H1 (cell line): Measurements from ENCODE around the gene EYA4. TPM values are rescaled to one million over a fixed set of nuclear protein-coding genes. Genes with fewer than 3 reads are reported as not detected.

Source experiments
- FOSL1 ChIP-seq: IDR thresholded peaks from 2 replicates; pipeline ENCODE4 v1.6.1; 2011; ENCODE audit warnings: mild to moderate bottlenecking, low read depth, low read length, moderate library complexity; ENCODE audit not compliant: insufficient read depth
- RAD21 ChIP-seq, 2 experiments: IDR thresholded peaks in 1 of 2; conservative IDR thresholded peaks in 1 of 2; 2 replicates each; pipeline ENCODE4 v1.6.1; 2011; ENCODE audit warnings: low read depth in 2 of 2, low read length in 2 of 2, improper control_type of control experiment in 1 of 2, inconsistent platforms in 1 of 2, mild to moderate bottlenecking in 1 of 2, moderate library complexity in 1 of 2
- SIX5 ChIP-seq: IDR thresholded peaks from 2 replicates; pipeline ENCODE4 v1.6.1; 2011; ENCODE audit warnings: mild to moderate bottlenecking, low read depth, low read length
- SRF ChIP-seq: IDR thresholded peaks from 2 replicates; pipeline ENCODE4 v1.6.1; 2011; ENCODE audit warnings: mild to moderate bottlenecking, low read depth, low read length, moderate library complexity
- ZNF274 ChIP-seq: IDR thresholded peaks from 2 replicates; pipeline ENCODE4 v1.7.0; 2012; ENCODE audit warnings: low read length, borderline replicate concordance; ENCODE audit errors: extremely low read depth
- polyA plus RNA-seq, 7 experiments: library from polyadenylated mRNA; depleted of rRNA in 3 of 7; stranded (reverse) in 5 of 7; unstranded in 2 of 7; fragments of >200 nt in 5 of 7; fragments of 200-250 nt in 2 of 7; gene quantifications; 1 replicate in 5 of 7; 2 replicates in 1 of 7; 4 replicates in 1 of 7; pipeline versions ENCODE4 v1.2.1 to v1.2.3, GENCODE V29; 2011 to 2013; ENCODE audit warnings: missing spikeins in 2 of 7, mixed read lengths in 2 of 7
- total RNA-seq: library from RNA; stranded (reverse); fragmentation: NEBNext Ultra II Directional; extraction: Animal tissue kit (Norgen Biotek cat#: 25700); gene quantifications from 2 replicates; pipeline ENCODE4 v1.2.1, GENCODE V29; 2021
- TF ChIP-seq, protein P1 (sequence below): fragments of 300-600 bp; sonication (generic); IDR thresholded peaks from 2 replicates; pipeline ENCODE4 v1.7.1; 2012; ENCODE audit warnings: low read length, moderate library complexity, mild to moderate bottlenecking, inconsistent platforms; ENCODE audit not compliant: insufficient replicate concordance

EYA4 gene
- total and polyA plus RNA-seq, 2 of the 8 experiments (the other 6 are each of a cell fraction or from before 2014, with no cell fraction given): 0.06 to 0.17 TPM

DNA sequence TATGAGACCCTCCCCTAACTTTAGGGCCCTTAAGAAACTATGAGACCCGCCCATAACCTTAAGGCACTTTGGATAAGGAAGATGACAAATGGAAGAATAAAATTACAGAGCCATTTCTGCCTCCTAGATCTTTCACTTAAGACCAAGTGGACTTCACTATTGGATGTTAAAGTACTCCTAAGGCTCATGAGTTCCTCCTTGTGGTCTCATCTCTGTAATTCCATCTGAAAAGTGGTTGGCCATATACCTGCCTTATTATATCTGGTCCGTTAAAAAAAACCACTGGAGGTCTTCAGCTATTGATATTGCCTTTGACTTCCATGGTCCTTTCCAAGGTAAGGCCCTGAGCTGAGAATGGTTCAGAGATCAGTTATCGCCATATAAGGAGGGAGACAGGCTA lies 310.3 kb downstream of the EYA4 start (continued):
- TF ChIP-seq, protein P1, sequence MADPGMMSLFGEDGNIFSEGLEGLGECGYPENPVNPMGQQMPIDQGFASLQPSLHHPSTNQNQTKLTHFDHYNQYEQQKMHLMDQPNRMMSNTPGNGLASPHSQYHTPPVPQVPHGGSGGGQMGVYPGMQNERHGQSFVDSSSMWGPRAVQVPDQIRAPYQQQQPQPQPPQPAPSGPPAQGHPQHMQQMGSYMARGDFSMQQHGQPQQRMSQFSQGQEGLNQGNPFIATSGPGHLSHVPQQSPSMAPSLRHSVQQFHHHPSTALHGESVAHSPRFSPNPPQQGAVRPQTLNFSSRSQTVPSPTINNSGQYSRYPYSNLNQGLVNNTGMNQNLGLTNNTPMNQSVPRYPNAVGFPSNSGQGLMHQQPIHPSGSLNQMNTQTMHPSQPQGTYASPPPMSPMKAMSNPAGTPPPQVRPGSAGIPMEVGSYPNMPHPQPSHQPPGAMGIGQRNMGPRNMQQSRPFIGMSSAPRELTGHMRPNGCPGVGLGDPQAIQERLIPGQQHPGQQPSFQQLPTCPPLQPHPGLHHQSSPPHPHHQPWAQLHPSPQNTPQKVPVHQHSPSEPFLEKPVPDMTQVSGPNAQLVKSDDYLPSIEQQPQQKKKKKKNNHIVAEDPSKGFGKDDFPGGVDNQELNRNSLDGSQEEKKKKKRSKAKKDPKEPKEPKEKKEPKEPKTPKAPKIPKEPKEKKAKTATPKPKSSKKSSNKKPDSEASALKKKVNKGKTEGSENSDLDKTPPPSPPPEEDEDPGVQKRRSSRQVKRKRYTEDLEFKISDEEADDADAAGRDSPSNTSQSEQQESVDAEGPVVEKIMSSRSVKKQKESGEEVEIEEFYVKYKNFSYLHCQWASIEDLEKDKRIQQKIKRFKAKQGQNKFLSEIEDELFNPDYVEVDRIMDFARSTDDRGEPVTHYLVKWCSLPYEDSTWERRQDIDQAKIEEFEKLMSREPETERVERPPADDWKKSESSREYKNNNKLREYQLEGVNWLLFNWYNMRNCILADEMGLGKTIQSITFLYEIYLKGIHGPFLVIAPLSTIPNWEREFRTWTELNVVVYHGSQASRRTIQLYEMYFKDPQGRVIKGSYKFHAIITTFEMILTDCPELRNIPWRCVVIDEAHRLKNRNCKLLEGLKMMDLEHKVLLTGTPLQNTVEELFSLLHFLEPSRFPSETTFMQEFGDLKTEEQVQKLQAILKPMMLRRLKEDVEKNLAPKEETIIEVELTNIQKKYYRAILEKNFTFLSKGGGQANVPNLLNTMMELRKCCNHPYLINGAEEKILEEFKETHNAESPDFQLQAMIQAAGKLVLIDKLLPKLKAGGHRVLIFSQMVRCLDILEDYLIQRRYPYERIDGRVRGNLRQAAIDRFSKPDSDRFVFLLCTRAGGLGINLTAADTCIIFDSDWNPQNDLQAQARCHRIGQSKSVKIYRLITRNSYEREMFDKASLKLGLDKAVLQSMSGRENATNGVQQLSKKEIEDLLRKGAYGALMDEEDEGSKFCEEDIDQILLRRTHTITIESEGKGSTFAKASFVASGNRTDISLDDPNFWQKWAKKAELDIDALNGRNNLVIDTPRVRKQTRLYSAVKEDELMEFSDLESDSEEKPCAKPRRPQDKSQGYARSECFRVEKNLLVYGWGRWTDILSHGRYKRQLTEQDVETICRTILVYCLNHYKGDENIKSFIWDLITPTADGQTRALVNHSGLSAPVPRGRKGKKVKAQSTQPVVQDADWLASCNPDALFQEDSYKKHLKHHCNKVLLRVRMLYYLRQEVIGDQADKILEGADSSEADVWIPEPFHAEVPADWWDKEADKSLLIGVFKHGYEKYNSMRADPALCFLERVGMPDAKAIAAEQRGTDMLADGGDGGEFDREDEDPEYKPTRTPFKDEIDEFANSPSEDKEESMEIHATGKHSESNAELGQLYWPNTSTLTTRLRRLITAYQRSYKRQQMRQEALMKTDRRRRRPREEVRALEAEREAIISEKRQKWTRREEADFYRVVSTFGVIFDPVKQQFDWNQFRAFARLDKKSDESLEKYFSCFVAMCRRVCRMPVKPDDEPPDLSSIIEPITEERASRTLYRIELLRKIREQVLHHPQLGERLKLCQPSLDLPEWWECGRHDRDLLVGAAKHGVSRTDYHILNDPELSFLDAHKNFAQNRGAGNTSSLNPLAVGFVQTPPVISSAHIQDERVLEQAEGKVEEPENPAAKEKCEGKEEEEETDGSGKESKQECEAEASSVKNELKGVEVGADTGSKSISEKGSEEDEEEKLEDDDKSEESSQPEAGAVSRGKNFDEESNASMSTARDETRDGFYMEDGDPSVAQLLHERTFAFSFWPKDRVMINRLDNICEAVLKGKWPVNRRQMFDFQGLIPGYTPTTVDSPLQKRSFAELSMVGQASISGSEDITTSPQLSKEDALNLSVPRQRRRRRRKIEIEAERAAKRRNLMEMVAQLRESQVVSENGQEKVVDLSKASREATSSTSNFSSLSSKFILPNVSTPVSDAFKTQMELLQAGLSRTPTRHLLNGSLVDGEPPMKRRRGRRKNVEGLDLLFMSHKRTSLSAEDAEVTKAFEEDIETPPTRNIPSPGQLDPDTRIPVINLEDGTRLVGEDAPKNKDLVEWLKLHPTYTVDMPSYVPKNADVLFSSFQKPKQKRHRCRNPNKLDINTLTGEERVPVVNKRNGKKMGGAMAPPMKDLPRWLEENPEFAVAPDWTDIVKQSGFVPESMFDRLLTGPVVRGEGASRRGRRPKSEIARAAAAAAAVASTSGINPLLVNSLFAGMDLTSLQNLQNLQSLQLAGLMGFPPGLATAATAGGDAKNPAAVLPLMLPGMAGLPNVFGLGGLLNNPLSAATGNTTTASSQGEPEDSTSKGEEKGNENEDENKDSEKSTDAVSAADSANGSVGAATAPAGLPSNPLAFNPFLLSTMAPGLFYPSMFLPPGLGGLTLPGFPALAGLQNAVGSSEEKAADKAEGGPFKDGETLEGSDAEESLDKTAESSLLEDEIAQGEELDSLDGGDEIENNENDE: no peak
- TF ChIP-seq FOSL1 (no peak), SIX5 (no peak), ZNF274 (no peak), RAD21 (IDR thresholded peaks at IDR 0.05 in 1 of 2, conservative IDR thresholded peaks at IDR 0.05 in 1 of 2; ENCODE audit: low read depth in 2 of 2, low read length in 2 of 2) (peak in 1 of 2 experiments; percentile 13; a peak in 1 of 4 replicates), SRF (no peak)
- TF ChIP-seq, all 59 proteins: peak for 1
